HCT116 (cell line): ENCODE data around the gene HTRA3.

ENCODE experiments used
- ELF1 ChIP-seq: IDR thresholded peaks from 2 replicates; pipeline ENCODE4 v1.6.1; 2012; ENCODE audit warnings: low read depth, borderline replicate concordance
- EZH2 ChIP-seq: fragments of 200-600 bp; sonication (generic); IDR thresholded peaks from 2 replicates; pipeline ENCODE4 v1.6.1; 2017; ENCODE audit warnings: antibody characterized with exemption, mixed run types
- EZH2phosphoT487 ChIP-seq: fragments of 200-600 bp; IDR thresholded peaks from 2 replicates; pipeline ENCODE4 v1.6.1; 2018; ENCODE audit warnings: antibody characterized with exemption, borderline replicate concordance
- JUND ChIP-seq: IDR thresholded peaks from 2 replicates; pipeline ENCODE4 v1.6.1; 2012
- POLR2A ChIP-seq: IDR thresholded peaks from 2 replicates; pipeline ENCODE4 v1.7.0; 2011; ENCODE audit warnings: borderline replicate concordance; ENCODE audit not compliant: insufficient read depth, insufficient read length; ENCODE audit errors: extremely low read depth
- POLR2AphosphoS5 ChIP-seq: IDR thresholded peaks from 2 replicates; pipeline ENCODE4 v1.6.1; 2011; ENCODE audit warnings: mild to moderate bottlenecking, low read depth, low read length, moderate library complexity
- SIN3A ChIP-seq: IDR thresholded peaks from 2 replicates; pipeline ENCODE4 v1.6.1; 2012; ENCODE audit warnings: low read depth
- SP1 ChIP-seq: IDR thresholded peaks from 2 replicates; pipeline ENCODE4 v1.6.1; 2012; ENCODE audit warnings: low read depth
- TCF7L2 ChIP-seq: IDR thresholded peaks from 2 replicates; pipeline ENCODE4 v1.7.0; 2011; ENCODE audit warnings: borderline replicate concordance, inconsistent platforms; ENCODE audit not compliant: insufficient read depth, insufficient read length; ENCODE audit errors: extremely low read depth
- YY1 ChIP-seq: IDR thresholded peaks from 2 replicates; pipeline ENCODE4 v1.6.1; 2011; ENCODE audit warnings: low read length, low read depth, moderate library complexity, mild to moderate bottlenecking; ENCODE audit not compliant: insufficient replicate concordance; ENCODE audit errors: extremely low read depth
- ZNF274 ChIP-seq: fragments of 200-500 bp; sonication (Bioruptor generic); IDR thresholded peaks from 2 replicates; pipeline ENCODE4 v1.6.1; 2014; ENCODE audit warnings: mild to moderate bottlenecking, low read depth, low read length, inconsistent platforms
- TF ChIP-seq, protein P1 (sequence below), 3 experiments: fragments of 200-600 bp in 1 of 3; sonication (generic) in 1 of 3; IDR thresholded peaks in 2 of 3; conservative IDR thresholded peaks in 1 of 3; 2 replicates each; pipeline ENCODE4 v1.5.1; 2012 to 2017; ENCODE audit warnings: low read depth in 2 of 3, low read length in 2 of 3, antibody characterized with exemption in 1 of 3, borderline replicate concordance in 1 of 3, control low read depth in 1 of 3, mild to moderate bottlenecking in 1 of 3, mixed read lengths in 1 of 3, mixed run types in 1 of 3, moderate library complexity in 1 of 3; ENCODE audit not compliant: insufficient read depth in 1 of 3
- TF ChIP-seq, protein P2 (sequence below): IDR thresholded peaks from 2 replicates; pipeline ENCODE4 v1.6.1; 2011; ENCODE audit warnings: mild to moderate bottlenecking, low read length, moderate library complexity; ENCODE audit not compliant: insufficient replicate concordance; ENCODE audit errors: extremely low read depth
- TF ChIP-seq, protein P3 (sequence below): IDR thresholded peaks from 2 replicates; pipeline ENCODE4 v1.6.1; 2012; ENCODE audit warnings: low read depth

DNA sequence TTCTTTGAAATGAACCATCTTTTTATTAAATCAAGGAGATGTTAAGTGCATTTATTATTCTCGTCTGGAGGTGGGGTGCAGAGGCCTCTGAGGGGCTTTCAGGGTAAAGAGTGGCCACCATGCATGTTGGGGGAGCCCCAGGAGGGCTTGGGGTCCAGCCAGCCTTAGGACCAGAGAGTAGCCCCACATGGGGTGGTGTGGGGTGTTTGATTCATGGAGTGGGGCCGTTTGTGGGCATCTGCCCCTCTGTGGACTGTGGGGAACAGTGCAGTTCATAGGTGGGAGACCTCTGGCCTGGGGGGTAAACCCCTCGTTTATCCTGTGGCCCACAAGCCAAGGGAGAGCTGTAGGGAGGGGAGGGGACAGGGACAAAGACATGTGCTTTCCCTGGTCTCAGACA, 26.9 kb downstream of the HTRA3 start:
- TF ChIP-seq ZNF274 (no peak), POLR2A (no peak), YY1 (no peak), POLR2AphosphoS5 (no peak), JUND (no peak), EZH2phosphoT487 (no peak), EZH2 (no peak), TCF7L2 (no peak), SP1 (no peak), ELF1 (no peak), SIN3A (no peak)
- TF ChIP-seq, protein P1, sequence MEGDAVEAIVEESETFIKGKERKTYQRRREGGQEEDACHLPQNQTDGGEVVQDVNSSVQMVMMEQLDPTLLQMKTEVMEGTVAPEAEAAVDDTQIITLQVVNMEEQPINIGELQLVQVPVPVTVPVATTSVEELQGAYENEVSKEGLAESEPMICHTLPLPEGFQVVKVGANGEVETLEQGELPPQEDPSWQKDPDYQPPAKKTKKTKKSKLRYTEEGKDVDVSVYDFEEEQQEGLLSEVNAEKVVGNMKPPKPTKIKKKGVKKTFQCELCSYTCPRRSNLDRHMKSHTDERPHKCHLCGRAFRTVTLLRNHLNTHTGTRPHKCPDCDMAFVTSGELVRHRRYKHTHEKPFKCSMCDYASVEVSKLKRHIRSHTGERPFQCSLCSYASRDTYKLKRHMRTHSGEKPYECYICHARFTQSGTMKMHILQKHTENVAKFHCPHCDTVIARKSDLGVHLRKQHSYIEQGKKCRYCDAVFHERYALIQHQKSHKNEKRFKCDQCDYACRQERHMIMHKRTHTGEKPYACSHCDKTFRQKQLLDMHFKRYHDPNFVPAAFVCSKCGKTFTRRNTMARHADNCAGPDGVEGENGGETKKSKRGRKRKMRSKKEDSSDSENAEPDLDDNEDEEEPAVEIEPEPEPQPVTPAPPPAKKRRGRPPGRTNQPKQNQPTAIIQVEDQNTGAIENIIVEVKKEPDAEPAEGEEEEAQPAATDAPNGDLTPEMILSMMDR (IDR thresholded peaks at IDR 0.05 in 2 of 3, conservative IDR thresholded peaks at IDR 0.05 in 1 of 3; ENCODE audit: borderline replicate concordance in 1 of 3, insufficient read depth in 1 of 3, low read depth in 2 of 3, low read length in 2 of 3): no peak
- TF ChIP-seq, protein P2, sequence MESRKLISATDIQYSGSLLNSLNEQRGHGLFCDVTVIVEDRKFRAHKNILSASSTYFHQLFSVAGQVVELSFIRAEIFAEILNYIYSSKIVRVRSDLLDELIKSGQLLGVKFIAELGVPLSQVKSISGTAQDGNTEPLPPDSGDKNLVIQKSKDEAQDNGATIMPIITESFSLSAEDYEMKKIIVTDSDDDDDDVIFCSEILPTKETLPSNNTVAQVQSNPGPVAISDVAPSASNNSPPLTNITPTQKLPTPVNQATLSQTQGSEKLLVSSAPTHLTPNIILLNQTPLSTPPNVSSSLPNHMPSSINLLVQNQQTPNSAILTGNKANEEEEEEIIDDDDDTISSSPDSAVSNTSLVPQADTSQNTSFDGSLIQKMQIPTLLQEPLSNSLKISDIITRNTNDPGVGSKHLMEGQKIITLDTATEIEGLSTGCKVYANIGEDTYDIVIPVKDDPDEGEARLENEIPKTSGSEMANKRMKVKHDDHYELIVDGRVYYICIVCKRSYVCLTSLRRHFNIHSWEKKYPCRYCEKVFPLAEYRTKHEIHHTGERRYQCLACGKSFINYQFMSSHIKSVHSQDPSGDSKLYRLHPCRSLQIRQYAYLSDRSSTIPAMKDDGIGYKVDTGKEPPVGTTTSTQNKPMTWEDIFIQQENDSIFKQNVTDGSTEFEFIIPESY: no peak
- TF ChIP-seq, protein P3, sequence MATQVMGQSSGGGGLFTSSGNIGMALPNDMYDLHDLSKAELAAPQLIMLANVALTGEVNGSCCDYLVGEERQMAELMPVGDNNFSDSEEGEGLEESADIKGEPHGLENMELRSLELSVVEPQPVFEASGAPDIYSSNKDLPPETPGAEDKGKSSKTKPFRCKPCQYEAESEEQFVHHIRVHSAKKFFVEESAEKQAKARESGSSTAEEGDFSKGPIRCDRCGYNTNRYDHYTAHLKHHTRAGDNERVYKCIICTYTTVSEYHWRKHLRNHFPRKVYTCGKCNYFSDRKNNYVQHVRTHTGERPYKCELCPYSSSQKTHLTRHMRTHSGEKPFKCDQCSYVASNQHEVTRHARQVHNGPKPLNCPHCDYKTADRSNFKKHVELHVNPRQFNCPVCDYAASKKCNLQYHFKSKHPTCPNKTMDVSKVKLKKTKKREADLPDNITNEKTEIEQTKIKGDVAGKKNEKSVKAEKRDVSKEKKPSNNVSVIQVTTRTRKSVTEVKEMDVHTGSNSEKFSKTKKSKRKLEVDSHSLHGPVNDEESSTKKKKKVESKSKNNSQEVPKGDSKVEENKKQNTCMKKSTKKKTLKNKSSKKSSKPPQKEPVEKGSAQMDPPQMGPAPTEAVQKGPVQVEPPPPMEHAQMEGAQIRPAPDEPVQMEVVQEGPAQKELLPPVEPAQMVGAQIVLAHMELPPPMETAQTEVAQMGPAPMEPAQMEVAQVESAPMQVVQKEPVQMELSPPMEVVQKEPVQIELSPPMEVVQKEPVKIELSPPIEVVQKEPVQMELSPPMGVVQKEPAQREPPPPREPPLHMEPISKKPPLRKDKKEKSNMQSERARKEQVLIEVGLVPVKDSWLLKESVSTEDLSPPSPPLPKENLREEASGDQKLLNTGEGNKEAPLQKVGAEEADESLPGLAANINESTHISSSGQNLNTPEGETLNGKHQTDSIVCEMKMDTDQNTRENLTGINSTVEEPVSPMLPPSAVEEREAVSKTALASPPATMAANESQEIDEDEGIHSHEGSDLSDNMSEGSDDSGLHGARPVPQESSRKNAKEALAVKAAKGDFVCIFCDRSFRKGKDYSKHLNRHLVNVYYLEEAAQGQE: no peak
